ENCODE data around the gene BCL11A.

GRCh38 chr2:60554074-60554645 is 706 bp upstream of the BCL11A start:
- TF ChIP-seq POLR2A (IDR thresholded peaks at IDR 0.05; ENCODE audit: low read length) (no peak), GATA1 (IDR thresholded peaks at IDR 0.05; ENCODE audit: low read depth, low read length) (no peak)

Measured in erythroblast (primary cell).